Endometrial microvascular endothelial cells (primary cell): ENCODE data around the gene OGN. TPM values are rescaled to one million over a fixed set of nuclear protein-coding genes. Genes with fewer than 3 reads are reported as not detected.
"Not testable (repeated sequence)": the region's sequence is repeated elsewhere in the genome, so short reads cannot be mapped to it uniquely, and the experiment has no call there.

Source experiments
- in situ Hi-C: cut with HindIII; loops from 2 replicates; pipeline ENCODE4 v1.10.0; 2017; ENCODE audit warnings: low sequenced_read_pairs, low pct_unique_long_range_greater_than_20kb; ENCODE audit errors: inconsistent ontology term
- total RNA-seq: library from RNA; depleted of rRNA; stranded (reverse); fragments of >200 nt; gene quantifications from one replicate; pipeline ENCODE4 v1.2.3, GENCODE V29; 2015; ENCODE audit errors: inconsistent ontology term

Gene OGN, protein sequence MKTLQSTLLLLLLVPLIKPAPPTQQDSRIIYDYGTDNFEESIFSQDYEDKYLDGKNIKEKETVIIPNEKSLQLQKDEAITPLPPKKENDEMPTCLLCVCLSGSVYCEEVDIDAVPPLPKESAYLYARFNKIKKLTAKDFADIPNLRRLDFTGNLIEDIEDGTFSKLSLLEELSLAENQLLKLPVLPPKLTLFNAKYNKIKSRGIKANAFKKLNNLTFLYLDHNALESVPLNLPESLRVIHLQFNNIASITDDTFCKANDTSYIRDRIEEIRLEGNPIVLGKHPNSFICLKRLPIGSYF
- not detected for total RNA-seq

DNA sequence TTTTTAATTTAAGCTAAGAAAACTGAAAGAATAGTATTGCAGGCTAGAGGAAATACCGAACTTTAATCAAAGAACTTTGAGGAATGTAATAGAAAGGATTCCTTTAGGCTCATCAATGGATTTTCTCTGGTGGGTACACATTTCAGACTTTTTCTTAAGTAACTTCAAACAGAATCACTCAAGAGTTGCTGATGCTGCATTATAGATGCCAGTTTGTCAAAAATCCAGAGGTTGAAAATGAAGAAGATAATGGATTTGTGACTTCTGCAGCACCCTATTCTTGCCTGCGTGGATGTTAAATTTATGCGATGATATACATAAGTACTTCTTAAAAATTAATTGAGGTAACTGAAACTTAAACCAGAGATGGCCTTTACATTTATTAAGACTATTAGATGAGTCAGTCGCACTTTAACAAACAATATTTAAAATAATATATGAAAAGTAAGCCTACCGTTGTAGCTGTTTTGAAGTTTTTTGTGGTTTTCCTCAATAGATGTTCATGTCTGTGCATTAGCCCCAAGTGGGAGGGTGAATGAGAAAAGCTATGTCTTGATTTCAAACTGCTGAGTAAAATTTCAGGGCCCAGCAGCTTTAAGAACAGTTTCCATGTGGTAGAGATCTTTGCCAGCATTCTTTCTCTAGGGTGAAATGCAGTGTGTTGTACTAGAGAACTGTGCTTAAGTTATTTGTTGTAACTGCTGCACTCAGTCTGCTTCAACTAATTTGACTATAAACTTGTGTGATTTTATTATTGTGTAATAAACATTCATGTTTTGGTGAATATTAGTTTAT lies at the start of gene OGN:
OGN (minus strand) TSS at position 537 of the 795 bp plus-strand sequence. CDS start 1,171 bp downstream, outside the sequence.
- in situ Hi-C loops = no loop called here

DNA sequence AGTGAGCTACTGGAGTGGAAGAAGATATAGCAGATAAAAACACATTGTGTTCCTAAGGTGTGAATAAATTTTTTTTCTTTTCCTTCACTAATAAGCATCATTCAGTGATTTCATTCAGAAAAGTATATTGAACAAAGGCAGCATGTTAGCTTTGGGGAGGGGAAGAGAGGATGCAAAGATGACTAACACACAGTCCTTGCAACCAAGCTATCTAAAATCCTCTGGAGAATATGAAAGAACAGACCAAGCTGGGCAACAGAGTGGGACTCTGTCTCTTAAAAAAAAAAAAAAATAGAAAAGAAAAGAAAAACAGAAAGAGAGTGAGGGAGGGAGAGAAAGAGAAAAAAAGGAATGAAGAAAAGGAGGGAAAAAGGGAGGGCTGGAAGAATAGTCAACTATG lies 42.2 kb upstream of the OGN start:
- in situ Hi-C loops = no loop called here

DNA sequence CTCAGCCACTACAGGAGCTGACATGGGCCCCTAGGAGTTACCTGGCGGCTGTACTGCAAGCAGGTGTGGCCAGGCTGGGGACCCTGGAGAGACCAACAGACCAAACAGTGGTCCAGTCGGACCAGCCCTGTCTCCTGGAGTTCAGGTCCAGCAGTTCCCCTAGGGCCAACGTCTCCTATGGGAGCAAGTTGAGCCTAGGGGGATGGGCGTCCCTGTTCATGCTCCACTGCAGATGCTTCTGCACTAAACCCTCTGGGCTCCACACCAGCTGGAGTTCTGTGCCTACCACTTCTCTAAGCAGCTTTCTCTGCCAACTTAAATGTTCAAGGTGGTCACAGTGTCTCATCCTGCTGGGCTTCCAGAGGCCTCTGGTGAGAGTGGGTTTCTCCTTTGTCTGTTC lies 40.5 kb upstream of the OGN start:
- in situ Hi-C loops = no loop called here

DNA sequence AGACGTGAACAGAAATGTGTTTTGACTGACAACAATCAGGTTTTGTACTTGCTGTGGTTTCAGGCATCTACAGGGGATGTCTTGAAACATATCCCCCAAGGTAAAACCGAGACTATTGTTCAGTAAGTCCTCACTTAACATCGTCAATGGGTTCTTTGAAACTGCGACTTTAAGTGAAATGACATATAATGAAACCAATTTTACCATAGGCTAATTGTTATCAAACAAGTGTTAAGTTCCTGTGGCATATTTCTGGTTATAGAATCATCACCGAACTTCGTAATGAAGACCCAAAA lies 36.3 kb upstream of the OGN start:
- in situ Hi-C loops = no loop called here

DNA sequence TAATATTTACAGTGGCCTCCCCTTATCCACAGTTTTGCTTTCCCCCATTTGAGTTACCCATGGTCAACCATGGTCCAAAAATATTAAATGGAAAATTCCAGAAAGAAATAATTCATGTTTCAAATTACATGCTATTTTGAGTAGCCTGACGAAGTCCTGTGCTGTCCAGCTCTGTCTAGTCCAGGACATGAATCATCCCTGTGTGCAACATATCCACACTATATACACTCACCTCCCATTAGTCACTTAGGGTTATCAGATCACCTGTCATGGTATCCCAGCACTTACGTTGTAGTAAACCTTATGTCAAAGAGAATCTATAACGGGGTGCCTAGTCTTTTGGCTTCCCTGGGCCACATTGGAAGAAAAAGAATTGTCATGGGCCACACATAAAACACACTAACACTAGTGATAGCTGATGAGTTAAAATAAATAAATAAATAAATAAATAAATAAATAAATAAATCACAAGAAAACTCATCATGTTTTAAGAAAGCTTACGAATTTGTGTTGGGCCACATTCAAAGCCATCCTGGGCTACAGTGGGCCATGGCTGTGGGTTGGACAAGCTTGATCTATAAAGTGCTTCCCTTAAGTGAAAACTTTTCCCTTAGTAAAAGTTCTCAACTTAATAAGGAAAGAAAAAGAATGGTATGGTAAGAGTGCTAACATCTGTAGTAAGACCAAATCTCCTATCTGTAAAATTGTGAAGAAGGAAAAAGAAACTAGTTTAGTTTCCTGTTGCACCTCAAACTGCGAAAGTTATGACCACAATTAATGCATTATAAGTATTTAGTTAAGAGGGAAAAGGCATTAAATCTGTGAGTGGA lies 35.8 kb upstream of the OGN start:
- in situ Hi-C loops = no loop called here

DNA sequence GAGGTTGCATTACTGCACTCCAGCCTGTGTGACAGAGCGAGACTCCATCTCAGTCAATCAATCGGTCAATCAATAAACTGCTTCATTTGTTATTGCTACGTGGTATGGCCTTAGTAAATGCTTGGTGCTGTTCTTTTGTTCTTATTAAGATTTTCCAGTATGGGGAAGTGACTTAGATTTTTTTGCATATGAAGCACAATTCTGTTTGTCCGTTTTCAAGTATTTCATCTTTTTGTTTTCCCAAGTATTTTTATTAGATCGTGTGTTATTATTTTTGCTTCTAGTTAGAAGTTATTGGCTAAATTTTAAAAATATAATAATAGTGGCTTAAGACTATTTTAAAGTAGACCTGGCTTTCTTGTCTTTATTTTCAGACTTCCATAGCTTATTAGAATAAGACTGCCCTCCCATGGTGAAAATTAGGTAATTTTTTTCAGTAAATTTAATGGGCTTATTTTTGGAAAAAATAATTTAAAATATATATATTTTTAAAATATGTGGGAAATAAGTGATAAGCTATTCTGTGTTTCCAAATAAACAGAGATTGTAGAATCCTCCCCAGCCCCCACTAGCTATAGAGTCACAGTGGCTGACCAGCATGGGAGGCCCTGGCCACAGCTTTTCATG lies 34.6 kb upstream of the OGN start:
- in situ Hi-C loops = no loop called here

DNA sequence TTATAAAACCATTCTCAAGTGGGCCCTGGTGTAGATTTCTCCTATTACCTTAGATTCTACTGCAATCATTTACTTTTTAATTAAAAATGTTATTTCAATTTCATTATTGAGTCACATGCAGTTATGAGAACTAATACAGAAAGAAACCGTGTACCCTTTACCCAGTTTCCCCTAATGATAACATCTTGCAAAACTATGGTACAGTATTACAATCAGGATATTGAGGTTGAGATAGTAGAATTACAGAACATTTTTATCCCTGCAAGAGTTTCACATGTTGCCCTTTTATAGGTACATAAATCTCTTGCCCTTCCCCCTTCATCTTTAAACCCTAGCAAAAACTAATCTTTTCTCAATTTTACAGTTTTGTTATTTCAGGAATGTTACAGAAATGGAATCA lies 30.9 kb upstream of the OGN start:
- in situ Hi-C loops = no loop called here

DNA sequence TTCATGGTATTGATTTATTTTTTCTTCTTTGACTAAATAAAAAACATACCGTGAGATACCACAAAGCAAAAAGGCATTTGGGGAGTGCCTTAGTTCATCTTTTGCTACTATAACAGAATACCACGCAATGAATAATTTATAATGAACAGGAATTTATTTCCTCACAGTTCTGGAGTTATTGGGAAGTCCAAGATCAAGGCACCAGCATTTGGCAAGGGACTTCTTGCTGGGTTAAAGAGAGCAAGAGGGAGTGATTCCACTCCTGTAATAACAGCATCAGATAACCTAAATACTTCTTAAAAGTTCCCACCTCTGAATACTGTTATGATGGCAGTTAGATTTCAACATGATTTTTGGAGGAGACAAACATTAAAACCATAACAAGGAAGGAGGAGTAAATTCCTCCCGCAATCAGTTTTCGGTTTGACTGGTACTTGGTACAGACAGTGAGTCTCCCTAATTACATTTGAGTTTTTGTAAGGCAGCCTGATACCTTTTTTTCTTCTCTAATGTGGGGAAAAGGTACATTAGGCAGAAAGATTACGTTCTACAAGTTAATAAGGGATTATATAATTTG lies 28.7 kb upstream of the OGN start:
- in situ Hi-C loops = no loop called here

DNA sequence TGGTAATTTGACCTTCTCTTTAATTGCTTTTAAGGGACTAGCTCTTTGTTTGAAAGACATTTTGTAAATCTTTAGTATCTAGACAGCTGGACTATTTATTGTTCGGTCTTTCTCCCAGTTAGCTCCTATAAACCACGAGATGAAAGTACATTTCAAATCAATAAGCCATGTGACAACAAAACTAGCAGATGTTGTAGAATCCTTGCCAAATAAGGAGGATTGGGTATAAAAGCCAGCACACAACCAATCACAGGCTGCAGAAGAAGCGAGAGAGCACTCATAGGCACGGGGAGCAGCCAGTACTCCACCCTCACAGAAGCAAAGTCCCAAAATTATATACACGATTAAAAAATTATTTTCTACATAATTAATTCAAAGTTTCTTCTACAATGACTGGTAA lies 28.0 kb upstream of the OGN start:
- in situ Hi-C loops = no loop called here

DNA sequence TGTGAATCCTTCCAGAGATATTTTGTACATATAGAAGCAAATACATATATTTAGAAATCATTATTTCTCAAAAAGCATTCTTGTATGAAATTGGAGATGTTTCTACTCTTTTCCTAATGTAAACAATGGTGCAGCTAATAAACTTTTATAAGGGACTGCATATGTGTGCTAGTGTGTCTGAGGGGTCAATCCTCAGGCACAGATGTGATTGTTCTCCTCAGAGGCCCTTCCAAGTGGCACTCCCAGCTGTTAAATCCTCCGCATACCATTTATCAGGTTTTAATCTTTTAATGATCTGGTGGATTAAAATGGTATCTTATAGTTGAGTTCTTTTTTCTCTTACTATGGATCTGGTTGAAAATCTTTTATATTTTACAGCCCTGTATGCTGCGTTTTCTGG lies 25.5 kb upstream of the OGN start:
- in situ Hi-C loops = no loop called here

DNA sequence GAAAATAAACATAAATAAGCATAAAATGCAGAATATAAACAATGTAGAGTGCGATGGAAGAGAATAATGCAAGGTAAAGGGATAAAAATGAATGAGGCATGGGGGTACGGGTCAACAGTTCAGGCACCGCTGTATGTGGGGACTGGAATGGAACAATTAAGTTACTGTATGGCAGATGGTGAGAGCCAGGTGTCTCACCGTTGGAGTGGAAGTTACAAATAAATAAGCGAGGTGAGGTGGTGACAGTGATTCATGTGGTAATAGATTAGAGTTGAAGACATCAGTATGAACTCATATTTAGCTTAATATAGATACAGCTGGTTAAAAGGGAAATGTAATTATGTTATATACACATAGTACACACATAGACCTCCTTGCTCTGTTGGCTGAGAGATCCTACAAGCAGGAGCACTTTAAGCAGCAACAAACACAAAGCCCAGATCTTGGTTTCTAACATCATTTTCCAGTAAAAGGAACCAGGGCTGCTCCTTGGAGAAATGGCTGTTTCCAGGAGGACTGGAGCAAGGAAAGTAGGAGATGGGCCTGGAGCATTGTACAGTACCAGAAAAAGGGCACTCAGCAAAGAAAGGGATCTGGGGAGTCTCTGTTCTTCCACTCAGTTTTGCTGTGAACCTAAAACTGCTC lies 22.2 kb upstream of the OGN start:
- in situ Hi-C loops = no loop called here

DNA sequence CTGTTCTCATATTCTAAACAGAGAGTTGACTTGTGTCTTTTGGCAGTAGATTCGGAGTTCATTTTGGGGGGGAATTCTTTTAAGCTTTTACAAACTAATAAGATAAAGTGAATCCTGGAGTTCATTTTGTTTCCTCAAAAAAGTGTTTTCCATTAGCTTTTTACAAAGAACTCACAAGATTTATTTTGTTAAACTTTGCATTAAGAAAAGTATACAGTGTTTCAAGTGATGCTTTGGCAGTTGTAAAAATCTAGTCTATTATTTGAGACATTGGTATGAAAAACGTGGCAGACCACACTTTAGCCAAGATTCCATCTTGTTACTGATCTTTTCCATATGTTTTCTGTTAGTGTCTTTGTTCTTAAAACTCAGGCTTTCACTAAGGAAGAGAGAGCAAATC lies 21.1 kb upstream of the OGN start:
- in situ Hi-C loops = no loop called here

DNA sequence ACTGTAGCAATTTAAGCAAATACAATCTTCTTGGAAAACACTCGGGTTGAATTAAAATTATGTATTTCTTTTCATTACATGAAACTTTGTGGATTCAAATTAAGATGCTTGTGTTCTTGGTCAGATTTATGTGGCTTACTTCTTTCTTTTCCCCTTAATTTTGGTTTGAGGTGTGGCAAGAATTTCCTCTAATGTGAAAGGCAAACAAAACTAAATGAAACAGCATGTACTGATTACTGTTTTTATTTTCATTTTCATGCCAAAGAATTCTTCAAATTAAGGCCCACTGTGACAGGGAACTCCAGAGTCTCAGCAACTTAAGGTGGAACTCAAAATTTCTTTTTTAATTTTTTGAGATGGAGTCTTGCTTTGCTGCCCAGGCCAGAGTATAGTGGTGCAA lies 20.0 kb upstream of the OGN start, which contains the start of gene OMD:
OMD (minus strand) TSS at position 132 of the 400 bp plus-strand sequence. CDS start 6,913 bp downstream, outside the sequence.
- in situ Hi-C loops = no loop called here

DNA sequence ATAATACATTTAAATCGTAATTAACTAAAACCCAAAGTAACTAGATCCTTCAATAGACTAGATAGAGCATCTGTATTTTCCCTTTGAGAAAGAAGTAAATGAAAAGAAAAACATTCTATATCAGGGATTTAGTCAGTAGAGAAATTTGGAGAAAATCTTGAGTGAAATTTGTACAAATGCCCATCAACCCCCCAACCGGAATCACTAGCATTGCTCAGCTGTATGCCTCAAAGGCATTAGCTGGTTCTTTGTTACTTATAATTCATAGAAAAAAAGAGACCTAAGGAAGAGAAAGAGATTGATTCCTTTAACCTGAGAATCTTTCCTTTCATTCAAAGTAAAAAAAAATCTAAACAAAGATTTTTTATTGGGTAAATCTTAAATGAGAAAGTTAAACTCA lies 19.2 kb upstream of the OGN start:
- in situ Hi-C loops = no loop called here

DNA sequence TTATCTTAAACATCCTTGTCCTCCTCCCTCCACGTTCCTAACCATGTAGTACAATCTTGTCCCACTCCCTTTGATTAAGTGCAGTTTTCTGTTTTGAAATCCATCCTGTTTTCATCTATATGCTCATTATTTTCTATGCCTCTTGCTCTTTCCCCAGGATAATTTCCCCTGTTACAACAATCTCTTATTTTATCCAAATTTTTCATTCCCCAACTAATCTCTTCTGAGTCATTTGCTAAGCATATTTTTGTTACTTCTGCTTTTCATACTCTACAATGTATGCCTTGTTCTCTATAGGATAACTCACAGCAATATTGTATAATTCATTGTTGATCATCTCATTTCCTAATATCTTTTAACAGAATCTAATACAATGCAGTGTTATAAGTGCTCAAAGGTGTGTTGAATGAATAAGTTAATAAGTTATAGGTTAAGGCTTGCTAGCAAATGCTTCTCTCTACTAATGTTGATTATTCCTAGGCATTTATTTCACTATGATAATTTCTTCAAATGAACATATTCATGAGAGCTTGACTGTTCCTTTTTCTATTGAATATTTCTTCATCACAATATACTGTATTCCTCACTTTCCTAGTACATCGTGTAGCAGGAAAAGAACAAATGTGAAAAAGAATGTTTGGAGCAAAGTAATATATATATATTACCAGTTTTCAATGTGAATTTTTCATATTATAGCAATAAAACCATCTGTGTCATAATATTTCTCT lies 18.4 kb upstream of the OGN start:
- in situ Hi-C loops = no loop called here

DNA sequence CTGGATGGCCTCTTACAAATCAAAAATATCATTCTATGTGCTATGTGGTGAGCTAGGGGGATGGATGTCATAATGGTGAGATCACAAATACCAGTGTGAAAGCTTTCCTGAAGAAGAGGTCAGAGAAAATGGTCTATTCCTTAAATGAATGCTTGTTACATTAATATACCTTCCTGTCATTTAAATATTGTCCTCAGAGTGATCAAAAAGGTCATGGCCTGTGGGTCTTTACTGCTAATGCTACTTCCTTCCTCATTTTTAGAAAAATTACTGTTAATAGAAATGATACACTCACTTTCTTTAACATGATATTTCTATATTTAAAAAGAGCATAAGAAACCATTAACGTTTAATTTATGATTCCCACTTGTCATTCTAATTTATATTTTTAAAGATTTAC lies 10.2 kb upstream of the OGN start:
- in situ Hi-C loops = no loop called here

DNA sequence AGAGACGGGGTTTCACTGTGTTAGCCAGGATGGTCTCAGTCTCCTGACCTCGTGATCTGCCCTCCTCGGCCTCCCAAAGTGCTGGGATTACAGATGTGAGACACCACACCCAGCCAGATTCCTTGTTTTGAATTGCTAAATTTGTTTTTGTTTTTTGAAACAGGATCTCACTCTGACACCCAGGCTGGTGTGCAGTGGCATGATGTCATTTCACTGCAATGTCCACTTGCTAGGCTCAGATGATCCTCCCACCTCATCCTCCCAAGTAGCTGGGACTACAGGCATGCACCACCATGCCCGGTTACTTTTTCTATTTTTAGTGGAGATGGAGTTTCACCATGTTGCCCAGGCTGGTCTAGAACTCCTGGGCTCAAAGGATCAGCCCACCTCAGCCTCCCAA lies 6.8 kb upstream of the OGN start:
- in situ Hi-C loops = not testable (repeated sequence)
